Myometrial cell (primary cell): ENCODE data around the gene WNT10A. TPM values are rescaled to one million over a fixed set of nuclear protein-coding genes. Genes with fewer than 3 reads are reported as not detected.

Experiments
- total RNA-seq: library from RNA; depleted of rRNA; stranded (reverse); fragments of >200 nt; gene quantifications from 2 replicates; pipeline ENCODE4 v1.2.3, GENCODE V29; 2015

The WNT10A gene
- not detected in 2 replicates for total RNA-seq

DNA sequence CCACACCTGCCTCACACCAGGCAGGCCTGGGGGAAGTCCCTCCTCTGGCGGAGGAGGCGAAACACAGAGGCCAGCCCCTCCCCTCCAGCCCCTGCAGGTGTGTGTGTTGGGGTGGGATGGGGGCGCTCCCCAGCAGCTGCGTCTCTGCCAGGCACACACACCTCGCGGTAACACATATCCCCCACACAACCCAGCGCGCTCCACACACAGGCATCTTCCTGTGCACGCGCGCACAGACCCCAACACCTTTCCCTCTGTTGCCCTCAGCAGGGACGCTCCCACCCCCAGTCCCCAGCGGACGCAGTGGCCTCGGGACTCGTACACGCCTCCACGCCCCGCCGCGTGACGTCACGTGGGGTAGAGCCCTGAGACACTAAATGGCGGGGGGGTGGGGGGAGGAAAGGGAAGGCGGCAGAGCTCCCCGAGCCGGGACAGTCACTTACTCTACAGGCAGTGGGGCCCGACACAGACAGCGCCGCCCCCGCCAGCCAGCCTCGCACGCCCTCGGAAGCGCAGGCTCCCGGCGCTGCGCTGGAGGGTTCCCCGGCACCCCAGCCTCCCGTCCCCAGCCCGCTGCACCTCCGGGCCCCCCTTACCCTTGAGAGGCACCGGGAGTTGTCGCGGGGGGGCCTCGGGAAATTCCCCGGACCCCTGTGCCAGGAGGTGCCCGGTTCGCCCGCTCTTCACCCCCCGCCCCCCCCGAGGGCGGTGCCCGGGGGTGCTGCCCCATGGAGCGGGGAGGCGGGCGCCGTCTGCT is at the start of gene WNT10A:
Gene WNT10A (plus strand): TSS at position 751 of the 757 bp plus-strand sequence. CDS start 144 bp downstream, outside the sequence.

DNA sequence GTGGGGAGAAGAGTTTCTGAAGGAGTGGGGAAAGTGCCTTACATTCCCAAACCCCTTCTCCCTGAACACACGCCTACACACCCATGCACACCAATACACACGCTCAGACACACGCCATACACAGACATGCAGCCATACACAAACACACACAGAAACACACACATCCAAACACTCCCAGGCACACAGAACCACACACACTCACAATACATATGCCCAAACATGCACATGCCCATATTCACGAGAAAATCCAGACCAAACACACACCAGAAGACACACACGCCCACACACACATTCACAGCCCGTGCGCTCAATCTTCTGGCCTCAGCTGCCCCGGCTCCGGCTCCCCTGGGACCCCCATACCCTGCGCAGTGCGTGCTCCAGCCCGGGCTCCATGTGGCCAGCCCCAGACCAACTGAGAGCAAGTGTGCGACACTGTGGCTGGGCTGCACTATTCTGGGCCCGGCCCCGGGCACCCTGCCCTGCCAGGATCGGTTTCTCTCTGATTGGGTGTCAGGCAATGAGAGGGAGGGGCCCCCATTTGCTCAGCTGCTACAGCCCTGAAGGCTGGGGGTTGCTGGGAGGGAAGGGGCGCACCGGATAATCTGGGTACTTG is 49.2 kb upstream of the WNT10A start, which contains the start of gene PRKAG3:
Gene PRKAG3 (minus strand): TSS at position 426 of the 613 bp plus-strand sequence.

DNA sequence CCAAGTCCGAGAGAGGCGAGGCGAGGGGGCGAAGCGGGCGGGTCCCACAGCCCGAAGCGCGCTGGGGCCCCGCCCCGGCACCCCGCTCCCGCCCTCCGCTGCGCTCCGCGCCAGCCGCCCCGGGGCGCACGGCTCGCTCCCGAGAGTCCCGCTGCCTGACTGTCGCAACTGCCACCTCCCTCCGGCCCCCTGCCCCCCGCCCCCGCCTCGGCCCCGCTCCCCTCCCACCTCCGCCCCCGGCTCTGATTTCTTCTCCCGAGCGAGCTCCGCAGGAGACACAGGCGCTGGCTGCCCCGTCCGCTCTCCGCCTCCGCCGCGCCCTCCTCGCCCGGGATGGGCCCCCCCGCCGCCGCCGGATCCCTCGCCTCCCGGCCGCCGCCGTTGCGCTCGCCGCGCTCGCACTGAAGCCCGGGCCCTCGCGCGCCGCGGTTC is 21.1 kb upstream of the WNT10A start, which contains the start of gene WNT6:
Gene WNT6 (plus strand): TSS at position 250 of the 432 bp plus-strand sequence. CDS start 233 bp downstream, outside the sequence.

Other genes starting within 250 kb of the WNT10A start
- gene ZNF142, start 221.2 kb upstream of the WNT10A start, total RNA-seq, result 4.4 and 5.5 TPM in 2 replicates
- gene BCS1L, start 221.2 kb upstream of the WNT10A start, total RNA-seq, result 43.8 and 50.2 TPM in 2 replicates
- gene RNF25, start 208.8 kb upstream of the WNT10A start, total RNA-seq, result 21.9 and 30.7 TPM in 2 replicates
- 18.3 and 45.3 TPM in 2 replicates for gene STK36, start 208.8 kb upstream of the WNT10A start, total RNA-seq
- 6.6 and 9.6 TPM in 2 replicates for gene TTLL4, start 170.0 kb upstream of the WNT10A start, total RNA-seq
- 19.3 and 20.4 TPM in 2 replicates for gene CYP27A1, start 98.7 kb upstream of the WNT10A start, total RNA-seq
- not detected in 2 replicates for gene PRKAG3, start 49.0 kb upstream of the WNT10A start, total RNA-seq
- gene WNT6, start 21.0 kb upstream of the WNT10A start, total RNA-seq, result not detected in 2 replicates
- gene CDK5R2, start 78.8 kb downstream of the WNT10A start, total RNA-seq, result 0.71 TPM in 1 of 2 replicates, not detected in the other
- not detected in 2 replicates for gene FEV, start 104.3 kb downstream of the WNT10A start, total RNA-seq
- gene CRYBA2, start 112.6 kb downstream of the WNT10A start, total RNA-seq, result not detected in 2 replicates
- not detected in 2 replicates for gene CFAP65, start 160.7 kb downstream of the WNT10A start, total RNA-seq
- not detected in 2 replicates for gene IHH, start 180.1 kb downstream of the WNT10A start, total RNA-seq